Measurements from ENCODE around the gene MS4A2.

MS4A2 gene

GRCh38 chr11:60056349-60056969, 32.0 kb upstream of the MS4A2 start, which contains the start of gene MS4A3:
Gene MS4A3, plus strand, starts transcription at chr11:60056665. Its CDS starts 4,496 bp downstream, at chr11:60061161.
- no peak within 1 kb of the TSS for H3K4me3 ChIP-seq (ENCODE audit: low read depth in 1 of 2, low read length in 2 of 2)
- H3K9me3 ChIP-seq (ENCODE audit: insufficient read depth, low read length, severe bottlenecking) = no peaks in the 10 kb centered on the region
- H3K27ac ChIP-seq (ENCODE audit: low read length) = no peak within 1 kb of the TSS
- no peaks in the 10 kb centered on the region for H3K36me3 ChIP-seq (ENCODE audit: insufficient read depth, low read length)
- DNase-seq (no peak), ATAC-seq (ENCODE audit: insufficient read depth, low read depth) (no peak)
- TF ChIP-seq CTCF (IDR thresholded peaks at IDR 0.05; ENCODE audit: borderline replicate concordance, extremely low read depth, low read length, poor library complexity, severe bottlenecking) (no peak), EZH2 (IDR thresholded peaks at IDR 0.05; ENCODE audit: borderline replicate concordance, low read depth, low read length, severe bottlenecking) (no peak)
- H3K4me1 ChIP-seq (ENCODE audit: insufficient read depth, low read length) = no peaks in the 10 kb centered on the region
- no peaks in the 10 kb centered on the region for H3K27me3 ChIP-seq (ENCODE audit: insufficient read depth, low read length, poor library complexity)
- no peak within 1 kb of the TSS for H3K9ac ChIP-seq (ENCODE audit: low read depth, low read length)
- no peaks in the 10 kb centered on the region for H4K20me1 ChIP-seq (ENCODE audit: insufficient read depth, low read length)
- no peak within 1 kb of the TSS for H3K4me2 ChIP-seq (ENCODE audit: insufficient read depth, low read length)
- H3K79me2 ChIP-seq (ENCODE audit: insufficient read depth, low read length) = no peaks in the 10 kb centered on the region
- H2AFZ ChIP-seq (ENCODE audit: low read depth, low read length) = no peak within 1 kb of the TSS; the same call in 1 of the 2 replicates

DNA sequence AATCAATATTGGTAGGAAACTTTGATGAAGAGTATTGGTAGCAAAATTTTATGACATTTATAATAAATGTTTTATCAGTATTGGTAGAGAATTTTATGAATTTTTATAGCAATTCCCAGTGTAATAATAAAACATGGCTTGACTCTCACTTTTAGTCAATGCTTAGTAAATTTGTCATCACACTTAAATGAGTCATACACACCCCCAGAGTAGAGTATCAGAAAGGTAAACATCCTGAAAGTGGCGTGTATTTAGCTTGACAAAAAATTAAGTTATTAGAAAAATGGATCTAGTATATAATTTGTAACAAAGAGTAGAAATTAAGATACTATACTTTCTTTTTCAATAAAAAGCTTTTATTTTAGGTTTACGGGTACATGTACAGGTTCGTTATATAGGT, 29.4 kb upstream of the MS4A2 start:
- H3K4me3 ChIP-seq (ENCODE audit: low read depth in 1 of 2, low read length in 2 of 2) = no peak overlapping the region
- H2AFZ ChIP-seq (ENCODE audit: low read depth, low read length) = no peak overlapping the region
- H3K4me2 ChIP-seq (ENCODE audit: insufficient read depth, low read length) = no peak overlapping the region
- no peaks in the 10 kb centered on the region for H3K9me3 ChIP-seq (ENCODE audit: insufficient read depth, low read length, severe bottlenecking)
- no peaks in the 10 kb centered on the region for H3K4me1 ChIP-seq (ENCODE audit: insufficient read depth, low read length)
- no peak for ATAC-seq (ENCODE audit: insufficient read depth, low read depth)
- no peaks in the 10 kb centered on the region for H3K36me3 ChIP-seq (ENCODE audit: insufficient read depth, low read length)
- no peak overlapping the region for H3K9ac ChIP-seq (ENCODE audit: low read depth, low read length)
- H3K27ac ChIP-seq (ENCODE audit: low read length) = no peak overlapping the region
- H3K27me3 ChIP-seq (ENCODE audit: insufficient read depth, low read length, poor library complexity) = no peaks in the 10 kb centered on the region
- no peak for TF ChIP-seq EZH2 (IDR thresholded peaks at IDR 0.05; ENCODE audit: borderline replicate concordance, low read depth, low read length, severe bottlenecking)
- no peak for TF ChIP-seq CTCF (IDR thresholded peaks at IDR 0.05; ENCODE audit: borderline replicate concordance, extremely low read depth, low read length, poor library complexity, severe bottlenecking)
- H3K79me2 ChIP-seq (ENCODE audit: insufficient read depth, low read length) = no peaks in the 10 kb centered on the region
- no peaks in the 10 kb centered on the region for H4K20me1 ChIP-seq (ENCODE audit: insufficient read depth, low read length)
- no peak for DNase-seq

- ATAC-seq (ENCODE audit: insufficient read depth, low read depth) (no peak), DNase-seq (no peak)
- Histone ChIP-seq H4K20me1 (ENCODE audit: insufficient read depth, low read length) (no peaks in the 10 kb centered on the region), H3K27ac (ENCODE audit: low read length) (no peak overlapping the region), H3K27me3 (ENCODE audit: insufficient read depth, low read length, poor library complexity) (no peaks in the 10 kb centered on the region), H3K4me2 (ENCODE audit: insufficient read depth, low read length) (no peak overlapping the region), H3K79me2 (ENCODE audit: insufficient read depth, low read length) (no peaks in the 10 kb centered on the region), H3K36me3 (ENCODE audit: insufficient read depth, low read length) (no peaks in the 10 kb centered on the region), H3K9me3 (ENCODE audit: insufficient read depth, low read length, severe bottlenecking) (no peaks in the 10 kb centered on the region), H3K4me3 (ENCODE audit: low read depth in 1 of 2, low read length in 2 of 2) (no peak overlapping the region), H3K4me1 (ENCODE audit: insufficient read depth, low read length) (no peaks in the 10 kb centered on the region), H3K9ac (ENCODE audit: low read depth, low read length) (no peak overlapping the region), H2AFZ (ENCODE audit: low read depth, low read length) (no peak overlapping the region)
- no peak for TF ChIP-seq CTCF (IDR thresholded peaks at IDR 0.05; ENCODE audit: borderline replicate concordance, extremely low read depth, low read length, poor library complexity, severe bottlenecking)
- no peak for TF ChIP-seq EZH2 (IDR thresholded peaks at IDR 0.05; ENCODE audit: borderline replicate concordance, low read depth, low read length, severe bottlenecking)
Observed at GRCh38 chr11:60059521-60060240, 28.8 kb upstream of the MS4A2 start.
